Ectodermal cell (in vitro differentiated cells): ENCODE data around the gene TESK2.
"Not testable (repeated sequence)": the region's sequence is repeated elsewhere in the genome, so short reads cannot be mapped to it uniquely, and the experiment has no call there.

Experiments
- H3K27ac ChIP-seq: 2 replicates; pipeline ENCODE4 v1.7.0; 2013; ENCODE audit warnings: mild to moderate bottlenecking, low read depth, low read length; ENCODE audit not compliant: insufficient read depth, poor library complexity, severe bottlenecking
- H3K27me3 ChIP-seq: 2 replicates; pipeline ENCODE4 v1.7.0; 2013; ENCODE audit warnings: mild to moderate bottlenecking, low read length; ENCODE audit not compliant: insufficient read depth, control insufficient read depth, poor library complexity, severe bottlenecking
- H3K36me3 ChIP-seq: one replicate; pipeline ENCODE4 v1.7.0; 2013; ENCODE audit warnings: low read length; ENCODE audit not compliant: control insufficient read depth, insufficient read depth
- H3K4me1 ChIP-seq: one replicate; pipeline ENCODE4 v1.7.0; 2013; ENCODE audit warnings: low read length; ENCODE audit not compliant: control insufficient read depth, insufficient read depth
- H3K4me3 ChIP-seq: 2 replicates; pipeline ENCODE4 v1.7.0; 2013; ENCODE audit warnings: low read depth, low read length, control low read depth; ENCODE audit not compliant: insufficient read depth
- H3K9me3 ChIP-seq: 2 replicates; pipeline ENCODE4 v1.7.0; 2013; ENCODE audit warnings: mild to moderate bottlenecking, low read length, moderate library complexity; ENCODE audit not compliant: control insufficient read depth
- WGBS, 2 experiments: methylation state at CpG; one replicate each; pipeline ENCODE4 v1.1.7; 2013; ENCODE audit warnings: missing lambda C conversion rate in 2 of 2; 5-methylcytosine and 5-hydroxymethylcytosine counted together

TESK2 gene

GRCh38 chr1:45360981-45361380, 130.0 kb downstream of the TESK2 start:
- not testable (repeated sequence) for H3K4me1 ChIP-seq, H3K36me3 ChIP-seq, H3K4me3 ChIP-seq, H3K9me3 ChIP-seq, H3K27ac ChIP-seq, H3K27me3 ChIP-seq
- WGBS, 2 experiments: 51 to 59% methylated on average over 6 to 7 of the region's 7 CpGs

GRCh38 chr1:45359882-45360513, 131.0 kb downstream of the TESK2 start:
- Histone ChIP-seq H3K4me1 (peaks cover 3% of the 10 kb centered on the region), H3K4me3 (no peak overlapping the region), H3K27ac (no peak overlapping the region), H3K9me3 (no peaks in the 10 kb centered on the region), H3K36me3 (no peaks in the 10 kb centered on the region), H3K27me3 (no peaks in the 10 kb centered on the region)
- 45 to 56% methylated on average over 6 to 7 of the region's 7 CpGs for WGBS, 2 experiments

- 73 to 78% methylated on average over 4 of the region's 4 CpGs for WGBS, 2 experiments
- Histone ChIP-seq H3K4me1 (peaks cover 3% of the 10 kb centered on the region), H3K27me3 (no peaks in the 10 kb centered on the region), H3K27ac (no peak overlapping the region), H3K4me3 (no peak overlapping the region), H3K9me3 (no peaks in the 10 kb centered on the region), H3K36me3 (no peaks in the 10 kb centered on the region)
Observed at GRCh38 chr1:45356186-45356585, 134.8 kb downstream of the TESK2 start.

- Histone ChIP-seq H3K27me3 (no peaks in the 10 kb centered on the region), H3K36me3 (no peaks in the 10 kb centered on the region), H3K4me3 (no peak overlapping the region), H3K9me3 (no peaks in the 10 kb centered on the region), H3K27ac (no peak overlapping the region), H3K4me1 (peaks cover 3% of the 10 kb centered on the region)
- WGBS, 2 experiments: 91 to 93% methylated on average over 2 of the region's 2 CpGs
Observed at GRCh38 chr1:45355683-45356082, 135.3 kb downstream of the TESK2 start.

GRCh38 chr1:45354838-45355237, 136.1 kb downstream of the TESK2 start:
- no peak overlapping the region for H3K27ac ChIP-seq
- no peaks in the 10 kb centered on the region for H3K27me3 ChIP-seq
- no peaks in the 10 kb centered on the region for H3K4me1 ChIP-seq
- 82 to 96% methylated on average over 4 of the region's 4 CpGs for WGBS, 2 experiments
- H3K4me3 ChIP-seq: no peak overlapping the region
- H3K9me3 ChIP-seq: no peaks in the 10 kb centered on the region
- no peaks in the 10 kb centered on the region for H3K36me3 ChIP-seq

GRCh38 chr1:45353685-45354084, 137.3 kb downstream of the TESK2 start:
- no peaks in the 10 kb centered on the region for H3K4me1 ChIP-seq
- H3K4me3 ChIP-seq: no peak overlapping the region
- H3K9me3 ChIP-seq: no peaks in the 10 kb centered on the region
- WGBS, 2 experiments: 98 to 100% methylated on average over 2 of the region's 2 CpGs
- H3K27ac ChIP-seq: no peak overlapping the region
- no peaks in the 10 kb centered on the region for H3K36me3 ChIP-seq
- no peaks in the 10 kb centered on the region for H3K27me3 ChIP-seq

- H3K27me3 ChIP-seq: no peaks in the 10 kb centered on the region
- no peak overlapping the region for H3K27ac ChIP-seq
- no peaks in the 10 kb centered on the region for H3K4me1 ChIP-seq
- H3K9me3 ChIP-seq: no peaks in the 10 kb centered on the region
- H3K4me3 ChIP-seq: no peak overlapping the region
- 93% methylated on average over 5 of the region's 5 CpGs for WGBS, 2 experiments
- no peaks in the 10 kb centered on the region for H3K36me3 ChIP-seq
Observed at GRCh38 chr1:45351508-45351907, 139.5 kb downstream of the TESK2 start.

GRCh38 chr1:45348966-45349677, 141.8 kb downstream of the TESK2 start:
- Histone ChIP-seq H3K27ac (no peak overlapping the region), H3K4me3 (no peak overlapping the region), H3K36me3 (peaks cover 4% of the 10 kb centered on the region), H3K9me3 (no peaks in the 10 kb centered on the region), H3K27me3 (no peaks in the 10 kb centered on the region), H3K4me1 (no peaks in the 10 kb centered on the region)
- 86 to 91% methylated on average over 3 of the region's 3 CpGs for WGBS, 2 experiments

- Histone ChIP-seq H3K27ac (no peak overlapping the region), H3K27me3 (no peaks in the 10 kb centered on the region), H3K9me3 (no peaks in the 10 kb centered on the region), H3K36me3 (peaks cover 9% of the 10 kb centered on the region), H3K4me3 (no peak overlapping the region), H3K4me1 (no peaks in the 10 kb centered on the region)
- 87 to 95% methylated on average over 1 of the region's 1 CpG for WGBS, 2 experiments
Observed at GRCh38 chr1:45348609-45348965, 142.4 kb downstream of the TESK2 start.

GRCh38 chr1:45348020-45348419, 142.9 kb downstream of the TESK2 start:
- WGBS, 2 experiments: 90 to 94% methylated on average over 2 of the region's 2 CpGs
- H3K27ac ChIP-seq: no peak overlapping the region
- no peaks in the 10 kb centered on the region for H3K9me3 ChIP-seq
- no peak overlapping the region for H3K4me3 ChIP-seq
- H3K27me3 ChIP-seq: no peaks in the 10 kb centered on the region
- no peaks in the 10 kb centered on the region for H3K4me1 ChIP-seq
- peaks cover 10% of the 10 kb centered on the region for H3K36me3 ChIP-seq
